ENCODE results near the gene VIT.
"Not testable (repeated sequence)": the region's sequence is repeated elsewhere in the genome, so short reads cannot be mapped to it uniquely, and the experiment has no call there.

Gene VIT

DNA sequence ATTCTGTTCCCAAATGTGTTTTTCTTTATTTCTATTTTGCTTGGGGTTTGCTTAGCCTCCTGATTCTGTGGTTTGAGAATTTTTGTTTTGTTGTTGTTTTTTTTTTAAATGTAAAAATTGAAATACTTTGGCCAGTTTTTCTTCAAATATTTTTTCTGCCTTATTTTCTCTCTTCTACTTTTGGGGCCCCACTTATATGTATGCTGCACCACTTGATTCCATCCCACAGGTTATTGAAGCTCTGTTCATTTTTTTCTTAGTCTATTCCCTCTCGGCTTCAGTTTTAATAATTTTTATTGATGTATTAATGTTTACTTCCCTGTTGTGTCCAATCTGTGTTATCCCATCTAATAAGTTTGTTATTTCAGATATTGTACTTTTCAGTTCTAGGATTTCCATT is 17.7 kb upstream of the VIT start:
- no peak for DNase-seq

DNA sequence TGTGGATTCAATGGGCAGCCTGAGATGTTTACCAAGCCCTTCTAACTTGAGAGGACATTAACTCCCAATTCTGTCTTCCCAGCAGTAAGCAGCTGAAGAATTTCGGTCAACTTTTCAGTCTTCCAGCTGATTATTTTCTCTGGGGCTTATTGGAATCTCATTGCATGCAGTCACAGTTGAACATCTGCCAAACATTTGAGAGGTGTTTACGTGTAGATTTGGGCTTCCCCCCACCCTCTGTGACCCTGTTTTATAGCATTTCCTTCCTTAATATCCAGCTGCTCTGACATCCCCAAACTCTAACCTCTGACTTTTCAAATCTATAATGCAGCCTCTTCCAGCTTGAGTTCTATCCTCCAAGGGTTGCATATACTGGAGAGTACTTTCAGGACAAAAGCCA is 16.5 kb upstream of the VIT start:
- no peak for DNase-seq

DNA sequence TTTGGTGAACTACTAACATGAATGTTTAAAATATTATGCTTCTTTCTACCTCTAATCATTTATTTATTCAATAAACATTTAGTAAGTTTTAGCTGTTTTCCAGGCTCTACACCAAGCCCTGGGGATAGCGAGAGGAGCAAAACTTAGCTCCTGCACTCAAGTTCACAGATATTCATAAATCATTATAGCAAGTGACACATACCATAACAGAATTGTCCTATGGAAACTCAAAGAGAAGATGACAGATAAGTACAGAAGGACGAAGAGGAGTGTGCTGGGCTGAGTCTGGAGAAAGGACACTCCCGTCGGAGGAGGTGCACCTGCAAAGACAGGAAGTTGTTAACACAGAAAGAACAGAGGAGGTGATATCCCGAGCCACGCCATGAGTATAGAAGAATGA is 13.9 kb upstream of the VIT start:
- DNase-seq, result no peak

GRCh38 chr2:36683002-36683401 is 13.5 kb upstream of the VIT start:
- DNase-seq, result no peak

- not testable (repeated sequence) for DNase-seq
These were observed 8.2 kb upstream of the VIT start for GRCh38 chr2:36688291-36688690.

GRCh38 chr2:36689013-36689412 is 7.5 kb upstream of the VIT start:
- not testable (repeated sequence) for DNase-seq

GRCh38 chr2:36692121-36692520 is 4.4 kb upstream of the VIT start:
- no peak for DNase-seq

DNA sequence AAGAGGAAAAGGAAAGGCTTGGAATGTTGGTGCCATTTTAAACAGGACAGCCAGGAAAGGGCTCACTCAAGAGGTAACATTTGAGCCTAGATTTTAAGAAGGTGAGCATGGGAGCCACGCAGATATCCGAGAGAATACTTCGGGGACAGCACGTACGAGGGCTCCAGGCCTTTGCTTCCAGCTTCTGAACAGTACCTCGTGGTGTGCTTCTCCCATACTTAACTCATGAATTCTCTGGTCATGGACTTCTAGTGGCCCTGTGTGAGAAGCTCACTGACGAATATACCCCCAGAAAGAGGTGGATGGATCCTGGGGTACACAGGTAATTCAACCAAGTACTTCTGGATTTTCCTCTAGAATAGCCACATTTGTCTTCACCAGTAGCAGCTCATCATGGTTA is 2.7 kb upstream of the VIT start:
- no peak for DNase-seq

- DNase-seq, result no peak
These were observed 626 bp upstream of the VIT start for GRCh38 chr2:36695746-36696415.

DNA sequence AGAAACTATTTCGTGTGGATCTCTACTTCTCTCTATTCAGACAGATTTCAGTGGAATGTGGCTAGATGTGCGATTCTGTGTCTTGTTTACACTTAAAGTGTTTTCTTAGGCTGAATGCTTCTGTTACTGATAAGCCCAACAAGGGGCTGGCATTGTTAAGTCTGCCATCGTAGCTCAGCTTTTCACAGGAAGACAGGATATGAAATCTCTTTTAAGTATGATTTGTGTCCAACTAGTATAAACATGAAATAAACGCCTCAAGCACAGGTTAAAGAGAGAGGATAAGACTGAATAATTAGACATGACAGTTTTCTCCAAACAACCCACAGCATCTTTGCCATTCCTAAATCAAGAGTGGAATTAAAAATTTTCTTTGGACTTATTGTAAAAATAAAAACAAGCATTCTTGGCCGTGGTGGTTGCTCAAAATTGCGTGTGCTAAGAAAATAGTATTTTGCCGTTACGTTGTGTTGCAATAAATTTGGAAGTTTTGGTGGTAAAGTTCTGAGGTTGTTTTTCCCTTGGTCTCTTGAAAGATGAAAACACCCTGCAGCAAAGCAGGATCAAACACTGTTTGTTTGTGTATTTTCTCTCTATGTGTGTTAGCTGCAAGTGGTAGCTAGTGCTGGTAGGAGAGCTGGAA is 1.0 kb downstream of the VIT start:
- no peak for DNase-seq

DNA sequence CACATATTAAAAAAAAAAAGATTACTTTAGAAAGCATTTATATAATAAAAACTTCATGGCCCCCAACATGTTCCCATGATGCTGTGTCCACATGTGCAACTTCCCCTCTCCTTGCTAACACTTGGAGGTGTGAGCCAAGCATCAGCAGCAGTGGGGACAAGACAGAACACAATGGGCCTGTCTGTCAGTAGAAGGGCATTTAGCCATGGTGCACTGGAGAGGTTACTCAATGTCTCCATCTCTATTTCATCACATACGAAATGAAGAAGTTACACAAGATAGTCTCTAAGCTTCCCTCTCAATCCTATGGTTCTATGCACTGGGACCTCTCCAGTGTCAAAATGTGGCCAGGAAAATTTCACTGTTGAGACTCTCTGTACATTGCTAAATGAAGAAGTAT is 2.5 kb downstream of the VIT start:
- DNase-seq, result no peak

GRCh38 chr2:36700311-36700710 is 3.8 kb downstream of the VIT start:
- DNase-seq, result no peak

DNA sequence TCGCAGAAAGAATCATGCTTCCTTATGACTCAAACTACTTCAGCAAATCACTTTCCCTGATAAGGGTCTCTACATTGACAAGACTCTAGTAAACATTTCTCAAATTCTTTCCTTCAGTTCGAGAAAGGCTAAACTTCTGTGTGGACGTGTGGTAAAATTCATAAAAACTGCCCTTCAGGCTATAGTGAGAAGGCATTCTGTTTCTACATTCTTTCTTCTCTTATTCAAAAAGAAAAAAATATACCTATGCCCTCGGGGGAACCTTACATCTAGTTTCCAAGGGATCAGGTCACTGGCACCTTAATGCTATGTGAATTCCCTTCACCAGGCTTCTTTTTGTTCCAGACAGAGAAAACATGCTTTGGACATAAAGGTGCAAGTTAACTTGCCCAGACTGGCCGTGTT is 4.9 kb downstream of the VIT start:
- DNase-seq, result no peak

DNA sequence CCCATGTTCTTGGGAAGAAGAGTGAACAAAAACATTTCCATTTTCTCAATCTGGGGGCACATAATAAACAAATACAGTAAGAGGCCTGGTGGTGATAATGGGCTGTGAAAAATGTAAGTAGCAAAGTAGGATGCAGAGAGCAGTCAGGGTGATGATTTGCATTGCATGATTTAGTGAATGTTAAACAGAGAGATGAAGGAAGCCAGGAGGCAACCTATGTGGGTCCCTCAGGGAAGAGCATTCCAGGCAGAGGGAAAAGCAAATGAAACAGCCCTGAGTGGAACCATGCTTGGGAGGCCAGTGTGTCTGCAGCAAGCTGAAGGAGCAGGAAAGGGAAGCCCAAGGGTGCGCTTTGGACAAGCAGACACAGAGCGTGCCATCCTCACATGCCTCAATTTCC is 5.4 kb downstream of the VIT start:
- DNase-seq, result no peak

GRCh38 chr2:36702781-36703180 is 6.3 kb downstream of the VIT start:
- DNase-seq, result no peak

DNA sequence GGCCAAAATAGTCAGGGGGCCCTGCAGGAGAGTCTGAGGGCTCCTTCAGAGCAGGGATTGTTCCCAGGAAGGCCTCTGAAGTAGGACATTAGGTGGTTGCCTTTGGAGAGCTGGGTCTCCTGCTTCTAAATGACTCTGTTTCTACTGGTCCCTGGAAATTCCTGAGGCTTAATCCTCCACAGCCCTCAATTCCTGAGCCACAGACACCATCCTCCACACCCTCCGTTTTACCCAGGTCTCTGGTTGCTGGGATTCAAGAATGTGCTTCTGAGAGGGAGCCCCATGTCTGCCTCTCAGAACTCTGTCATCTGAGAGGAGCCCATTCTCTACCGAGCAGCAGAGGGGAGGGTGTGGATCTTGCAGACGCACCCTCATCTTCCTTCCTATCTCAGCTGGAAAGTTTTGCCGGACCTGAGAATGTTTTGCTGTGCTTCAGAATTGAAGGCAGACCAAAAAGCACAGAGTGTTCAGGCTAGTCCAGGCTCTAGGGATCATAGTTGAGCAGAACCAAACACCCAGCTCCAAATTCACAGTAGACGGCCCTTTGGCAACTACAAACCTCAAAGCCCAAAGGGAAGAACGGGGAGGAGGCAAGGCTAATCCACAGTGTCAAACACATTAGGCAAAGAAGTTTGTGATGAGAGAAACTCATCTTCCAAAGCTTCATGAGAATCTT is 8.1 kb downstream of the VIT start:
- no peak for DNase-seq

- no peak for DNase-seq
These were observed 9.0 kb downstream of the VIT start for GRCh38 chr2:36705326-36706020.

GRCh38 chr2:36706021-36706876 is 9.7 kb downstream of the VIT start:
- no peak for DNase-seq

DNA sequence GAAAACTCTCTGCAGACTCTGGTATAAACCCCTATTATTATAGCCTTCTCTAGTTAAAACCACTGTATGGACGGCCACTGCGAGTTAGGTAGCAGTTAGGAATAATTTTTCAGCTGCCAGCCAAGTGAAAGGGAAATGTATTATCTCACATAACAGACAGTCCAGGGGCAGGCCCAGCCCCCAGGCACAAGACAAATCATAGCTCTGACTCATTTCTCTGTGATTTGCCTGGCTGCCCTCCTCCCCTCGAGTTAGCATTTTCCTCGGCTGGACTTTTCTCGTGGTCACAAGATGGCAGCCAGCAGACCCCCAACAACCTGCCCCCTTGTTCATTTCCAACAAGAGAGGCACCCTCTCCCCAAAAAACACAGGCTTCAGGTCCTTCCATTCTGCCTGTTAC is 10.5 kb downstream of the VIT start:
- no peak for DNase-seq

- DNase-seq, result no peak
These were observed 11.7 kb downstream of the VIT start for GRCh38 chr2:36708041-36708741.

DNA sequence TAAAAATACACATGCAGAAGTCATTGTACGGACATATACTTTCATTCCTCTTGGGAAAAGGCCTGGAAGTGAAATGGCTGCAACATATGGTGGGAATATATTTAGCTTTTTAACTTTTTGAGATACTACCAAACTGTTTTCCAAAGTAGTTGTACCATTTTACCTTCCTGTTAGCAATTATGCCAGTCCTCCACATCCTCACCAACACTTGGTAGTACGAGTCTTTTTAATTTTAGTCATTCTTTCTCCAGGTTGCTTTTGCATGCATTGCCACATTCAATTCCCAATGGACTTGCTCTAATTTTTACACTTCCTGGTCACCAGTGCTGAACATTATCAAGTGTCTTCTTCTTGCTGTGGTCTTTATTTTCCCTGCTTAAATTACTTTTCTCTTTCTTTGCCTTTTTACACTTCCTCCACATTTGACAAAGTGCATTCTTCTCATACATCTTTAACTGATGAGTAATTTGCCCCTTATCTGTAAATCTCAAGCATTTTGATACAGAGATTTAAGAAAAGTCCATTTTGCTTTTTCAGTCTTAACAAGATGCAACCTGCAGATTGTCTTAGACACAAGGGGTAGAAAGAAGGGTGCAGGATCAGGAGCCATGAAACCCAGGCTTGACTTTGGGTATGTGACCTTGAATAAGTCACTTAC is 14.5 kb downstream of the VIT start:
- no peak for DNase-seq
